Fibroblast of lung (primary cell): ENCODE results near the gene SCG3.

Experiments used
- CTCF ChIP-seq, 2 donors: IDR thresholded peaks in 1 of 2; conservative IDR thresholded peaks in 1 of 2; 1 replicate in 1 of 2; 2 replicates in 1 of 2; pipeline ENCODE4 v1.5.1; 2011 to 2012; ENCODE audit warnings: low read length in 2 of 2, control low read depth in 1 of 2, inconsistent platforms in 1 of 2, low read depth in 1 of 2, mild to moderate bottlenecking in 1 of 2
- EZH2 ChIP-seq: IDR thresholded peaks from 2 replicates; pipeline ENCODE4 v1.5.1; 2012; ENCODE audit warnings: low read length, control low read depth, mild to moderate bottlenecking; ENCODE audit errors: missing control alignments

GRCh38 chr15:51708013-51708412 lies 26.7 kb downstream of the SCG3 start:
- no peak for TF ChIP-seq CTCF (conservative IDR thresholded peaks at IDR 0.05 in 1 of 2, IDR thresholded peaks at IDR 0.05 in 1 of 2; ENCODE audit: low read depth in 1 of 2, low read length in 2 of 2)
- TF ChIP-seq EZH2, result no peak
